HEK293T (cell line): Measurements from ENCODE around the gene PRR33.

Experiments used
- BHLHE40 ChIP-seq: fragments of 450-650 bp; IDR thresholded peaks from 2 replicates; pipeline ENCODE4 v1.6.1; 2016; ENCODE audit warnings: mild to moderate bottlenecking, moderate library complexity, borderline replicate concordance
- CTBP1 ChIP-seq: fragments of 450-650 bp; IDR thresholded peaks from 2 replicates; pipeline ENCODE4 v1.6.1; 2016; ENCODE audit warnings: borderline replicate concordance
- ELF4 ChIP-seq: fragments of 450-650 bp; IDR thresholded peaks from 2 replicates; pipeline ENCODE4 v1.6.1; 2017; ENCODE audit warnings: antibody characterized with exemption
- FOXA1 ChIP-seq: fragments of 450-650 bp; IDR thresholded peaks from 2 replicates; pipeline ENCODE4 v1.6.1; 2016; ENCODE audit warnings: mild to moderate bottlenecking
- FOXK2 ChIP-seq: fragments of 450-650 bp; IDR thresholded peaks from 2 replicates; pipeline ENCODE4 v1.6.1; 2016; ENCODE audit warnings: mild to moderate bottlenecking
- FOXM1 ChIP-seq: fragments of 450-650 bp; IDR thresholded peaks from 2 replicates; pipeline ENCODE4 v1.6.1; 2017; ENCODE audit warnings: mild to moderate bottlenecking, borderline replicate concordance
- HDGF ChIP-seq: fragments of 450-650 bp; IDR thresholded peaks from 2 replicates; pipeline ENCODE4 v1.6.1; 2017; ENCODE audit warnings: antibody characterized with exemption, borderline replicate concordance
- L3MBTL2 ChIP-seq: fragments of 450-650 bp; conservative IDR thresholded peaks from 2 replicates; pipeline ENCODE4 v1.6.1; 2016; ENCODE audit warnings: mild to moderate bottlenecking
- NFRKB ChIP-seq: fragments of 450-650 bp; IDR thresholded peaks from 2 replicates; pipeline ENCODE4 v1.6.1; 2016; ENCODE audit warnings: mild to moderate bottlenecking, moderate library complexity
- SP1 ChIP-seq: fragments of 450-650 bp; IDR thresholded peaks from 2 replicates; pipeline ENCODE4 v1.6.1; 2017
- TARDBP ChIP-seq: fragments of 450-650 bp; IDR thresholded peaks from 2 replicates; pipeline ENCODE4 v1.6.1; 2016
- ZNF384 ChIP-seq: fragments of 450-650 bp; IDR thresholded peaks from 2 replicates; pipeline ENCODE4 v1.6.1; 2016
- TF ChIP-seq, protein P1 (sequence below): fragments of 450-650 bp; IDR thresholded peaks from 2 replicates; pipeline ENCODE4 v1.6.1; 2016

DNA sequence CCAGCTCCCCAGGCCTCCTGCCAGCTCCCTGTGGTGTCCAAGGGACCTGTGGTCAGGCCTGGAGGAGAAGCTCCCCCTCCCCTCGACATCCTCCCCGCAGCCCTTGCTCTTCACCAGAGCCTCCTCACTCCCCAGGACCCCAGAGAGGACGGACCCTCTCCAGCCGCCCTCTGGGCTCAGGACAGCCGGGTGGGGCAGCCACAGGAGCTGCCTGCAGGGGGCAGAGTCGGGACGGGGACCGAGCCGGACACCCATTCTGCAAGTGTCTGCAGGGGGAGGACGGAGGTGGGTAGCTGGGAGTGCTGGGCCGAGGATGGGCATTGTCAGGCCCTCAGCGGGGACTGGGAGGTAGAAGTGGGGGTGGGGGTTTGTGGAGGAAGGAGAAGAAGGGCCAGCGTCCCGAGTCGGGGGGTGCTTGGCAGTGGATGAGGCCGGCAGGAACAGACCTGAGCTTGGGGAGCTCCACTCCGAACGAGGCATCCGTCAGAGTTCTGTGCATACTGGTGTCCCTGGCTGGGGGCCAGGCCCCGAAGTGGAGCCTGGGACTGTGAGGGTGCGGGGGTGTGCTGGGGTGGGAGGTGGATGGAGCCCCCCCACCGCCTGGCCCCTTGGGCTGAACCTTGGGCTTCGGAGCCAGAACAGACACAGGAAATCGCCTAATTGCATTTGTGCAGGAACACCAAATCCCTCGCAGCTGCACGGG, 15.2 kb downstream of the PRR33 start:
- TF ChIP-seq SP1: no peak
- no peak for TF ChIP-seq ZNF384
- no peak for TF ChIP-seq BHLHE40
- no peak for TF ChIP-seq FOXA1
- no peak for TF ChIP-seq ELF4
- no peak for TF ChIP-seq HDGF
- no peak for TF ChIP-seq FOXM1
- TF ChIP-seq NFRKB: no peak
- TF ChIP-seq, protein P1, sequence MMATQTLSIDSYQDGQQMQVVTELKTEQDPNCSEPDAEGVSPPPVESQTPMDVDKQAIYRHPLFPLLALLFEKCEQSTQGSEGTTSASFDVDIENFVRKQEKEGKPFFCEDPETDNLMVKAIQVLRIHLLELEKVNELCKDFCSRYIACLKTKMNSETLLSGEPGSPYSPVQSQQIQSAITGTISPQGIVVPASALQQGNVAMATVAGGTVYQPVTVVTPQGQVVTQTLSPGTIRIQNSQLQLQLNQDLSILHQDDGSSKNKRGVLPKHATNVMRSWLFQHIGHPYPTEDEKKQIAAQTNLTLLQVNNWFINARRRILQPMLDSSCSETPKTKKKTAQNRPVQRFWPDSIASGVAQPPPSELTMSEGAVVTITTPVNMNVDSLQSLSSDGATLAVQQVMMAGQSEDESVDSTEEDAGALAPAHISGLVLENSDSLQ: no peak
- no peak for TF ChIP-seq CTBP1
- no peak for TF ChIP-seq FOXK2
- TF ChIP-seq L3MBTL2: no peak
- TF ChIP-seq TARDBP: no peak
